ENCODE data around the gene IDH3B. TPM values are rescaled to one million over a fixed set of nuclear protein-coding genes. Genes with fewer than 3 reads are reported as not detected.

The IDH3B gene
- total RNA-seq, 1 experiment from 2014 or later = 132 TPM

DNA sequence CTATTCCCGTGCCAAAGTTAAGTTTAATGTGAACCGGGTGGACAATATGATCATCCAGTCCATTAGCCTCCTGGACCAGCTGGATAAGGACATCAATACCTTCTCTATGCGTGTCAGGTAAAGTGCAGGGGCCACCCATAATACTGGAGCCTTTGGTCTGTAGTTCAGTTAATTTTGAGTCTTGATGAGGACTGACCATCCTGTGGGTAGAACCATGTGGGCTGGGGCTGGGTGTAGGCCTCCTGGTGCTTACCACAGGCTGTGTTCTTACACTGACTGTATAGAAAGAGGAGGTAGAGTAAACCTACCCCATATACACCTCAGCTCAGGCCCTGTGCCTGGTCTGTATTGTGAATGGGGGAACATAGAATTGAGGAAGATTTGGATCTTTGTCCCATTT is 9.2 kb downstream of the IDH3B start:
- peaks cover 8 to 21% of the 10 kb centered on the region in 2 experiments; a peak in 3 of 4 replicates for H3K4me1 ChIP-seq (ENCODE audit: control insufficient read depth in 1 of 2, insufficient read depth in 2 of 2, low read length in 2 of 2)
- BruUV-seq (replicated peaks) = no TSS peak
- DNase-seq (ENCODE audit: low read depth, low spot score) (no peak), ATAC-seq (no peak)
- no peaks in the 10 kb centered on the region for H3K9me2 ChIP-seq (ENCODE audit: insufficient read depth)
- peaks cover 77% of the 10 kb centered on the region for H3K79me2 ChIP-seq (ENCODE audit: insufficient read depth, low read length)
- intact Hi-C loops (cut with micrococcal nuclease) = no loop called here
- no peak overlapping the region for H3K9ac ChIP-seq (ENCODE audit: low read length)
- H3K27ac ChIP-seq (ENCODE audit: low read depth, low read length) = peak overlapping the region; percentile 99
- H2AFZ ChIP-seq (ENCODE audit: low read depth, low read length, poor library complexity, severe bottlenecking) = no peak overlapping the region
- TF ChIP-seq RAD21 (IDR thresholded peaks at IDR 0.05; ENCODE audit: low read depth) (no peak), CEBPB (IDR thresholded peaks at IDR 0.05; ENCODE audit: low read depth) (no peak), SP1 (IDR thresholded peaks at IDR 0.05; ENCODE audit: low read depth) (no peak), EZH2phosphoT487 (IDR thresholded peaks at IDR 0.05; ENCODE audit: borderline replicate concordance) (no peak), ZFX (IDR thresholded peaks at IDR 0.05) (no peak), EGR1 (IDR thresholded peaks at IDR 0.05; ENCODE audit: low read depth) (no peak), POLR2A (IDR thresholded peaks at IDR 0.05; ENCODE audit: borderline replicate concordance, extremely low read depth, insufficient read depth, insufficient read length) (no peak), ATF3 (IDR thresholded peaks at IDR 0.05) (no peak), ELF1 (IDR thresholded peaks at IDR 0.05; ENCODE audit: borderline replicate concordance, low read depth) (no peak), MAX (IDR thresholded peaks at IDR 0.05) (no peak), SIN3A (IDR thresholded peaks at IDR 0.05; ENCODE audit: low read depth) (no peak), FOSL1 (IDR thresholded peaks at IDR 0.05; ENCODE audit: low read depth) (no peak), SRF (IDR thresholded peaks at IDR 0.05; ENCODE audit: low read depth) (no peak), EZH2 (IDR thresholded peaks at IDR 0.05) (no peak)
- RAD21 ChIA-PET (ENCODE audit: low non-redundant PET in 1 of 2, low total read pairs in 2 of 2, uncharacterized antibody in 2 of 2, unreplicated experiment in 2 of 2) = no interaction called here
- CTCF ChIA-PET = no interaction called here
- POLR2A ChIA-PET = interaction anchor here (1.1 to 1.4 kb wide), 2 partner anchors 8 to 9 kb away, joined by 3 to 4 read pairs; partner anchors contain the start of gene IDH3B
- no peaks in the 10 kb centered on the region for H3K27me3 ChIP-seq (ENCODE audit: insufficient read depth, low read length)
- no peak overlapping the region for H3K4me3 ChIP-seq (replicated peaks in 1 of 2; ENCODE audit: low read depth in 1 of 2, low read length in 2 of 2)
- H4K20me1 ChIP-seq (ENCODE audit: insufficient read depth) = peaks cover 51% of the 10 kb centered on the region; the same call in 1 of the 2 replicates
- H3K4me2 ChIP-seq (ENCODE audit: low read length) = peak overlapping the region; percentile 99
- peaks cover 45 to 60% of the 10 kb centered on the region in 2 experiments for H3K36me3 ChIP-seq (ENCODE audit: control insufficient read depth in 1 of 2, insufficient read depth in 2 of 2, low read length in 2 of 2)
- H3K9me3 ChIP-seq (ENCODE audit: control insufficient read depth in 1 of 2, insufficient read depth in 1 of 2, low read depth in 1 of 2, low read length in 2 of 2) = no peaks in the 10 kb centered on the region
